HG03575 (cell line): Measurements from ENCODE around the gene MYH15.
A peak's percentile ranks its signal among the peaks of the same experiment; 100 is the strongest.

ENCODE experiments used
- ATAC-seq: cut with Tn5 transposase; IDR thresholded peaks from one replicate; pipeline ENCODE4 v1.9.1; 2021; ENCODE audit not compliant: unreplicated experiment, insufficient number of reproducible peaks, low FRiP score; ENCODE audit errors: extremely low read depth

The MYH15 gene

GRCh38 chr3:108437439-108437838, 73.0 kb downstream of the MYH15 start:
- no peak for ATAC-seq

GRCh38 chr3:108433928-108434327, 76.5 kb downstream of the MYH15 start:
- no peak for ATAC-seq

- ATAC-seq, result no peak
Observed at GRCh38 chr3:108432431-108432830, 78.0 kb downstream of the MYH15 start.

- ATAC-seq, result no peak
Observed at GRCh38 chr3:108430540-108430939, 79.9 kb downstream of the MYH15 start.

GRCh38 chr3:108428586-108428985, 81.8 kb downstream of the MYH15 start:
- no peak for ATAC-seq

- no peak for ATAC-seq
Observed at GRCh38 chr3:108420926-108421325, 89.5 kb downstream of the MYH15 start.

- no peak for ATAC-seq
Observed at GRCh38 chr3:108416111-108416869, 94.1 kb downstream of the MYH15 start.

GRCh38 chr3:108415661-108416060, 94.7 kb downstream of the MYH15 start:
- ATAC-seq, result no peak

GRCh38 chr3:108414007-108414406, 96.4 kb downstream of the MYH15 start:
- no peak for ATAC-seq

GRCh38 chr3:108412121-108412750, 98.2 kb downstream of the MYH15 start:
- no peak for ATAC-seq

GRCh38 chr3:108410531-108410984, 99.8 kb downstream of the MYH15 start:
- no peak for ATAC-seq

GRCh38 chr3:108409800-108410178, 100.6 kb downstream of the MYH15 start:
- ATAC-seq, result no peak

GRCh38 chr3:108408883-108409799, 101.3 kb downstream of the MYH15 start:
- ATAC-seq, result no peak

GRCh38 chr3:108407886-108408285, 102.5 kb downstream of the MYH15 start:
- ATAC-seq, result no peak

- peak; percentile 97 for ATAC-seq
Observed at GRCh38 chr3:108406661-108407206, 103.7 kb downstream of the MYH15 start.

- ATAC-seq, result no peak
Observed at GRCh38 chr3:108406063-108406660, 104.2 kb downstream of the MYH15 start.

GRCh38 chr3:108404368-108404767, 106.0 kb downstream of the MYH15 start:
- no peak for ATAC-seq

GRCh38 chr3:108403686-108404345, 106.6 kb downstream of the MYH15 start:
- no peak for ATAC-seq
